Vagina (tissue), 2 donors: Measurements from ENCODE around the gene SLC44A3. TPM values are rescaled to one million over a fixed set of nuclear protein-coding genes. Genes with fewer than 3 reads are reported as not detected.

Source experiments
- DNase-seq, 2 donors: peaks; one replicate each; pipeline ENCODE4 v3.0.0-alpha.2; 2017; ENCODE audit errors: extremely low spot score in 2 of 2
- H3K27ac ChIP-seq: fragments of 200-600 bp; sonication (generic); one replicate; pipeline ENCODE4 v1.5.1; 2019
- H3K27me3 ChIP-seq: fragments of 200-600 bp; sonication (generic); one replicate; pipeline ENCODE4 v1.5.1; 2019
- H3K36me3 ChIP-seq, 2 donors: fragments of 200-600 bp; sonication (generic); one replicate each; pipeline ENCODE4 v1.5.1; 2017 to 2019
- H3K4me1 ChIP-seq: fragments of 200-600 bp; sonication (generic); one replicate; pipeline ENCODE4 v1.5.1; 2019
- H3K4me3 ChIP-seq, 2 donors: fragments of 200-600 bp; sonication (generic); 1 replicate in 1 of 2; 2 replicates in 1 of 2; pipeline ENCODE4 v1.5.1; 2016 to 2019
- H3K9me3 ChIP-seq: fragments of 200-600 bp; sonication (generic); one replicate; pipeline ENCODE4 v1.5.1; 2019
- POLR2A ChIP-seq, 2 donors: fragments of 450-650 bp; IDR thresholded peaks; one replicate each; pipeline ENCODE4 v1.6.1; 2017; ENCODE audit warnings: antibody characterized with exemption in 2 of 2, mild to moderate bottlenecking in 2 of 2, moderate library complexity in 2 of 2
- POLR2AphosphoS5 ChIP-seq, 2 donors: sonication (generic); formaldehyde crosslinking; IDR thresholded peaks; one replicate each; pipeline ENCODE4 v1.9.0; 2017; ENCODE audit warnings: antibody characterized with exemption in 2 of 2, mild to moderate bottlenecking in 2 of 2, low read depth in 1 of 2; ENCODE audit not compliant: insufficient read depth in 1 of 2
- intact Hi-C: fragments of 100-400 bp; cut with DNase I; formaldehyde crosslinking; loops from one replicate; pipeline ENCODE4 v1.15.1; 2023
- total RNA-seq: library from RNA; depleted of rRNA; stranded (reverse); fragments of >200 nt; gene quantifications from one replicate; pipeline ENCODE4 v1.2.3, GENCODE V29; 2016
- TF ChIP-seq, protein P1 (sequence below), 3 experiments: fragments of 450-650 bp in 2 of 3; fragments of 200-600 bp in 1 of 3; sonication (generic) in 1 of 3; IDR thresholded peaks; one replicate each; pipeline ENCODE4 v1.5.1; 2017 to 2019; ENCODE audit warnings: antibody characterized with exemption in 3 of 3, mild to moderate bottlenecking in 2 of 3, moderate library complexity in 2 of 3

SLC44A3 gene
- total RNA-seq, 1 donor from 2014 or later = 6.6 TPM

DNA sequence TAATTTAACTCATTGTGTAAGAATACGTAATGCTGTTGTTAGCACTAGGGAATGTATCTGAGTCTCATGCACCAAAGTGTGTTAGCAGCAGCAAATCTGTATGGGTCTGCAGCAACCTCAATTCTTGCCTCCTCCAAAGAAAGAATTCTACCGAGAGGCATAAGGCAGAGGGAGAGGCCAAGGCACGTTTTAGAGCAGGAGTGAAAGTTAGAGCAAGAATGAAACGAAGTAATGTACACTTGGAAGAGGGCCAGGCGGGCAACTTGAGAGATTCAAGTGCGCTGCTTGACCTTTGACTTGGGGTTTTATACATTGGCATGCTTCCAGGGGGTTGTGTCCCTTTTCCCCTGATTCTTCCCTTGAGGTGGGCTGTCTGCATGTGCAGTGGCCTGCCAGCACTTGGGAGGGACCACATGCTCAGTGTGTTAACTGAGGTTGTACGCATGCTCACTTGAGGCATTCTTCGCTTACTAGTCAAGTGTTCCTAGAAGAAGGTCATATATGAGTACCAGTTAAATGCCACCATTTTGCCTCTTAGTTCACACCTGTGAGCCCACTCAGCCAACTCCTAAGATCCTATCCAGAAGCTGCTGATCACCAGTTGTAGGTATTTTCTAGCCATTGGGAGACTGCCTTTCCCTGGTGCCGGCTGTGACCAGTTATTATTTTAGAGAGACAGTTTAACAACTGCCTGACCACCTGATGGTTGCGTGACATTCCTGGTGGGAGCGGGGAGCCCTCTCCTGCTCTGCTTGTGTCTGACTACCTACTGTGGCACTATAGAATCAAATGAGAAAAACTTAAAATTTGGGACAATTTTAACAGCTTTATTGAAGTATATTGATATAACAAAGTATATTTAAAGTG lies 109.4 kb downstream of the SLC44A3 start:
- Histone ChIP-seq H3K9me3 (no peaks in the 10 kb centered on the region), H3K36me3 (no peaks in the 10 kb centered on the region), H3K4me3 (peak overlapping the region; percentile 35 to 72), H3K27me3 (no peaks in the 10 kb centered on the region), H3K4me1 (peaks cover 45% of the 10 kb centered on the region), H3K27ac (peak overlapping the region; percentile 97)
- intact Hi-C loops = loop anchor here (5.0 kb wide), 2 partner anchors 43 to 88 kb away; no protein-coding TSS in a partner anchor
- no peak for DNase-seq
- TF ChIP-seq, protein P1, sequence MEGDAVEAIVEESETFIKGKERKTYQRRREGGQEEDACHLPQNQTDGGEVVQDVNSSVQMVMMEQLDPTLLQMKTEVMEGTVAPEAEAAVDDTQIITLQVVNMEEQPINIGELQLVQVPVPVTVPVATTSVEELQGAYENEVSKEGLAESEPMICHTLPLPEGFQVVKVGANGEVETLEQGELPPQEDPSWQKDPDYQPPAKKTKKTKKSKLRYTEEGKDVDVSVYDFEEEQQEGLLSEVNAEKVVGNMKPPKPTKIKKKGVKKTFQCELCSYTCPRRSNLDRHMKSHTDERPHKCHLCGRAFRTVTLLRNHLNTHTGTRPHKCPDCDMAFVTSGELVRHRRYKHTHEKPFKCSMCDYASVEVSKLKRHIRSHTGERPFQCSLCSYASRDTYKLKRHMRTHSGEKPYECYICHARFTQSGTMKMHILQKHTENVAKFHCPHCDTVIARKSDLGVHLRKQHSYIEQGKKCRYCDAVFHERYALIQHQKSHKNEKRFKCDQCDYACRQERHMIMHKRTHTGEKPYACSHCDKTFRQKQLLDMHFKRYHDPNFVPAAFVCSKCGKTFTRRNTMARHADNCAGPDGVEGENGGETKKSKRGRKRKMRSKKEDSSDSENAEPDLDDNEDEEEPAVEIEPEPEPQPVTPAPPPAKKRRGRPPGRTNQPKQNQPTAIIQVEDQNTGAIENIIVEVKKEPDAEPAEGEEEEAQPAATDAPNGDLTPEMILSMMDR (IDR thresholded peaks at IDR 0.05) = no peak
- no peak for TF ChIP-seq POLR2A (IDR thresholded peaks at IDR 0.05)
- TF ChIP-seq POLR2AphosphoS5 (IDR thresholded peaks at IDR 0.05; ENCODE audit: insufficient read depth in 1 of 2, low read depth in 1 of 2) = no peak

DNA sequence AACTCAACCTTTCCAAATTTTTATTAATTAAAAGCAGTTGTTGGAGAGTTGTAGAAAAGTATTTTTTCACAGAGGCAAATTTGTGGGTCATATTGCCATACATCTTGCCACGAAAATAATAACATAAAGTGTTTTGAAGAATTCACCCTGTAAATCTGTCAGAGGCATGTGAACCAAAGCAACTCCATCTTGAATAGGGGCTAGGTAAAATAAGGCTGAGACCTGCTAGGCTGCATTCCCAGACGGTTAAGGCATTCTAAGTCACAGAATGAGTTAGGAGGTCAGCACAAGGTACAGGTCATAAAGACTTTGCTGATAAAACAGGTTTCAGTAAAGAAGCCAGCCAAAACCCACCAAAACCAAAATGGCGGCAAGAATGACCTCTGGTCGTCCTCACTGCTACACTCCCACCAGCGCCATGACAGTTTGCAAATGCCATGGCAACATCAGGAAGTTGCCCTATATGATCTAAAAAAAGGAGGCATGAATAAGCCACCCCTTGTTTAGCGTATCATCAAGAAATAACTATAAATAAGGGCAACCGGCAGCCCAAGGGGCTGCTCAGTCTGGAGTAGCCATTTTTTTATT lies 111.2 kb downstream of the SLC44A3 start:
- intact Hi-C loops = no loop called here
- peaks cover 47% of the 10 kb centered on the region for H3K4me1 ChIP-seq

DNA sequence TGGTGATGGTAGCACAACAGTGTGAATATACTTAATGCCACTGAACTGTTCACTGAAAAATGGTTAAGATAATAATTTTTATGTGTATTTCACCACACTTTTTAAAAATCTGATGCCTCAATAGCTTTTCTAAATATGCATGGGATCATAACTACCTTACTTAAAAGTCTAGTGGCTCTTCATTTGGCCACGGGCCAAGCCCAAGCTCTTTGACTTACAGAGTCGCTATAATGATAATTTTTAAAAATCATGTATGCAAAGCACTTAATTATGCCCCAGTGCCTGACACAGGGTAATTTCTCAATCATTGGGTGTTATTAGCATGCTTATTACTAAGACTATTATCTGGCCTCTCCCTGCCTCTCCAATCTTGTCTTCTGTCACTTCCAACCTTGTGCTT lies 114.4 kb downstream of the SLC44A3 start:
- no peak overlapping the region for H3K4me3 ChIP-seq
- no peak for DNase-seq
- TF ChIP-seq POLR2A (IDR thresholded peaks at IDR 0.05) (no peak), POLR2AphosphoS5 (IDR thresholded peaks at IDR 0.05; ENCODE audit: insufficient read depth in 1 of 2, low read depth in 1 of 2) (no peak)
- TF ChIP-seq, protein P1 (IDR thresholded peaks at IDR 0.05) = no peak
- H3K27me3 ChIP-seq = no peaks in the 10 kb centered on the region
- no peaks in the 10 kb centered on the region for H3K36me3 ChIP-seq
- no peaks in the 10 kb centered on the region for H3K9me3 ChIP-seq
- intact Hi-C loops = no loop called here
- peaks cover 28% of the 10 kb centered on the region for H3K4me1 ChIP-seq
- H3K27ac ChIP-seq = no peak overlapping the region

More for the DNA sequence above, 111.2 kb downstream of the SLC44A3 start:
- TF ChIP-seq, protein P1 (IDR thresholded peaks at IDR 0.05) = no peak
- no peak for TF ChIP-seq POLR2A (IDR thresholded peaks at IDR 0.05)
- no peak for TF ChIP-seq POLR2AphosphoS5 (IDR thresholded peaks at IDR 0.05; ENCODE audit: insufficient read depth in 1 of 2, low read depth in 1 of 2)
- Histone ChIP-seq H3K27me3 (no peaks in the 10 kb centered on the region), H3K36me3 (no peaks in the 10 kb centered on the region), H3K4me3 (no peak overlapping the region), H3K9me3 (no peaks in the 10 kb centered on the region), H3K27ac (no peak overlapping the region)
- no peak for DNase-seq

DNA sequence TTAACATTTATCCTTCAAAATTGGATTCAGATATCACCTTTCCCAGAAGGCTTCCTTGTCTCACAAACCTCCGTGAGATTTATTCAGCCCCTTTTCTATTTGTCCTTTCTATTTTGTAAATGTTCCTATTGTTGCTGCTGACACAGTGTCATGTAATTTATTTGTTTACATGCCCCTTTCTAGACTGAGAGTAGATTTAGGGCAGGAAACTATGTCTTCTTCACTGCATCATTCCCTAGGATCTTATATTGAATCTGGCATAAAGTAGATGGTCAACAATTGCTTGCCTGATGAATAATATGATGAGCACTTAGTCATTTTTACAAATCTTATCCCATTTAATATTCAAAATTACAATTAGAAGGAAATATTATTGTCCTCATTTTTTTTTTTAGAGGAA lies 114.9 kb downstream of the SLC44A3 start:
- H3K4me3 ChIP-seq = no peak overlapping the region
- peaks cover 25% of the 10 kb centered on the region for H3K4me1 ChIP-seq
- no peaks in the 10 kb centered on the region for H3K27me3 ChIP-seq
- DNase-seq = no peak
- TF ChIP-seq, protein P1 (IDR thresholded peaks at IDR 0.05) = no peak
- TF ChIP-seq POLR2AphosphoS5 (IDR thresholded peaks at IDR 0.05; ENCODE audit: insufficient read depth in 1 of 2, low read depth in 1 of 2) (no peak), POLR2A (IDR thresholded peaks at IDR 0.05) (no peak)
- intact Hi-C loops = no loop called here
- H3K36me3 ChIP-seq = no peaks in the 10 kb centered on the region
- no peak overlapping the region for H3K27ac ChIP-seq
- no peaks in the 10 kb centered on the region for H3K9me3 ChIP-seq

DNA sequence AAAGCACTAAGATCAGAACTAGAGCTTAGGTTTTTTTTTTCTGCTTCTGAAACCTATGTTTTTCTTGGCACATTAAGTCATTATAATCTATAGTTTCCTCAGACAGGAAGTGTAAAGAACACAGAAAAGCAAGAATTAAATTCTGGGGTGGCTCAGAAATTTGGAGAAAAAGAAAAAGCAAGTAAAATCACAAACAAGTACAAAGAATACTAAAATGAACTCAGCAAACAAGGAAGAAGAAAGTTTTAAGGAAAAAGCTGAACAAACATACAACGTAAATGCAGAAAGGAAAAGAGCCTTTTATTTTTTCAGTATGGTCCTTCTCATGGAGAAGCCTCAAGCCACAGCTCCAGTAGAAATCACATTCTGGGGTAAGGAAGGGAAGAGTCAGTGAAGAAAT lies 115.3 kb downstream of the SLC44A3 start:
- H3K27ac ChIP-seq = peak overlapping the region; percentile 17
- no peaks in the 10 kb centered on the region for H3K36me3 ChIP-seq
- no peaks in the 10 kb centered on the region for H3K9me3 ChIP-seq
- TF ChIP-seq POLR2A (IDR thresholded peaks at IDR 0.05) = no peak
- no peak for TF ChIP-seq POLR2AphosphoS5 (IDR thresholded peaks at IDR 0.05; ENCODE audit: insufficient read depth in 1 of 2, low read depth in 1 of 2)
- TF ChIP-seq, protein P1 (IDR thresholded peaks at IDR 0.05) = no peak
- H3K27me3 ChIP-seq = no peaks in the 10 kb centered on the region
- H3K4me3 ChIP-seq = no peak overlapping the region
- intact Hi-C loops = no loop called here
- no peak for DNase-seq
- peaks cover 23% of the 10 kb centered on the region for H3K4me1 ChIP-seq
